HepG2 (cell line): ENCODE results near the gene TAF8.

Experiments used
- EZH2 ChIP-seq: conservative IDR thresholded peaks from 2 replicates; pipeline ENCODE4 v1.6.1; 2012; ENCODE audit warnings: mild to moderate bottlenecking, low read depth, low read length, moderate library complexity
- SMAD3 ChIP-seq: sonication (generic); formaldehyde crosslinking; IDR thresholded peaks from 2 replicates; pipeline ENCODE4 v1.4.0; 2020; ENCODE audit warnings: missing genetic modification reagents
- THYN1 ChIP-seq: sonication (generic); formaldehyde crosslinking; IDR thresholded peaks from 2 replicates; pipeline ENCODE4 v1.8.1; 2023; ENCODE audit warnings: low read depth, mild to moderate bottlenecking, moderate library complexity, missing genetic modification reagents, borderline replicate concordance
- ZNF138 ChIP-seq: sonication (generic); formaldehyde crosslinking; IDR thresholded peaks from 2 replicates; pipeline ENCODE4 v1.5.0; 2020; ENCODE audit warnings: mild to moderate bottlenecking, low read depth, missing genetic modification reagents
- ZNF274 ChIP-seq: sonication (generic); formaldehyde crosslinking; IDR thresholded peaks from 2 replicates; pipeline ENCODE4 v1.5.1; 2020; ENCODE audit warnings: mild to moderate bottlenecking, missing genetic modification reagents
- TF ChIP-seq, protein P1 (sequence below): sonication (generic); formaldehyde crosslinking; IDR thresholded peaks from 2 replicates; pipeline ENCODE4 v1.5.0; 2020; ENCODE audit warnings: mild to moderate bottlenecking, missing genetic modification reagents

DNA sequence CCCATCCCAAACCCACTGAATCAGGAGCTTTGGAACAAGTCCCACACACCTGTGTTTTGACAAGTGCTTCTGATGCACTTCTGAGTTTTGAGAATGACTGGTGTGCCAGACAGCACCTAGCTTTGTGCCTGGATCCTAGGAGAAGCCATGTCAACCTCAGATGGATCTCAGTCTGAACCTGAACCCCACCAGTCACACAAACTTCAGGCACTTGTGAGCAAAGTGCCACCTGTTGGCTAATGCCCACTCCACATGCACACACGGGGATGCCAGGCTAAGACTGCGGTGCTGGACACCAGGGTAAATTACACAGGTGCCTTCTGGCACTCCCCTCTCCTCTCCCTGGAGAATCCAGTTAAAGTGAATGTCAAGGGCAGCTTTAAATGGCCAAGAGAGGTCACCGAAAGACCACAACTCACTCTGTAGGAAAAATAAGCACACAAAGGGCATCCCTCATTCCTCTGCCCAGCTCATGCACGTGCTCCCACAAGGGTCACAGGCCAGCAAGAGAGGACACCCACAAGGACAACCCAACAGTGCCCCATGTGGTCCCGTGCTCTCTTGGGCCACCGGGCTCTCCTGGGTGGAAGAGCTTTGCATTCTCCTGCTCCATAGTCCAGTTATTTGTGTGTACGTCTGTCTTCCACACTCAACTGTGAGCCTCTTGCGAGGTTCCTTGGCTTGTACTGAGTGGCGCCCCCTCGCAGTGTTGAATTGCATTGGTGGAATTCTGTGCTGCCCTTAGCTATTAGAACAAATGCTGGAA lies 45.6 kb downstream of the TAF8 start:
- TF ChIP-seq EZH2 (no peak), ZNF274 (CRISPR knock-in tag) (0 out of 2 replicates have a peak, but pooled peaks have one; percentile 30), SMAD3 (CRISPR knock-in tag) (no peak), ZNF138 (no peak), THYN1 (no peak)
- TF ChIP-seq, protein P1, sequence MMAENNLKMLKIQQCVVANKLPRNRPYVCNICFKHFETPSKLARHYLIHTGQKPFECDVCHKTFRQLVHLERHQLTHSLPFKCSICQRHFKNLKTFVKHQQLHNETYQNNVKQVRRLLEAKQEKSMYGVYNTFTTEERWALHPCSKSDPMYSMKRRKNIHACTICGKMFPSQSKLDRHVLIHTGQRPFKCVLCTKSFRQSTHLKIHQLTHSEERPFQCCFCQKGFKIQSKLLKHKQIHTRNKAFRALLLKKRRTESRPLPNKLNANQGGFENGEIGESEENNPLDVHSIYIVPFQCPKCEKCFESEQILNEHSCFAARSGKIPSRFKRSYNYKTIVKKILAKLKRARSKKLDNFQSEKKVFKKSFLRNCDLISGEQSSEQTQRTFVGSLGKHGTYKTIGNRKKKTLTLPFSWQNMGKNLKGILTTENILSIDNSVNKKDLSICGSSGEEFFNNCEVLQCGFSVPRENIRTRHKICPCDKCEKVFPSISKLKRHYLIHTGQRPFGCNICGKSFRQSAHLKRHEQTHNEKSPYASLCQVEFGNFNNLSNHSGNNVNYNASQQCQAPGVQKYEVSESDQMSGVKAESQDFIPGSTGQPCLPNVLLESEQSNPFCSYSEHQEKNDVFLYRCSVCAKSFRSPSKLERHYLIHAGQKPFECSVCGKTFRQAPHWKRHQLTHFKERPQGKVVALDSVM (CRISPR knock-in tag): no peak
